Pancreas (tissue), 10 donors: ENCODE measurements around the gene ZKSCAN1. TPM values are rescaled to one million over a fixed set of nuclear protein-coding genes. Genes with fewer than 3 reads are reported as not detected.
A peak's percentile ranks its signal among the peaks of the same experiment; 100 is the strongest.

Experiments used
- ATAC-seq, 4 donors: fragments of 200-7000 bp; cut with Tn5 transposase; one replicate each; pipeline versions ENCODE4 v1.8.0 to v1.9.1; 2020; ENCODE audit warnings: mild to moderate bottlenecking in 4 of 4, moderate library complexity in 4 of 4
- DNase-seq, 6 donors: peaks; one replicate each; pipeline ENCODE4 v3.0.0-alpha.2; 2020
- FAIRE-seq: peaks from 2 replicates; lab custom pipeline; 2012; peaks lifted over from hg19 to GRCh38; lab: Jason Lieb, UNC
- H3K27ac ChIP-seq, 4 donors: fragments of 200-600 bp; sonication (generic); 1 replicate in 3 of 4; 2 replicates in 1 of 4; pipeline versions ENCODE4 v1.5.0 to v1.8.0; 2020
- H3K27me3 ChIP-seq, 4 donors: fragments of 200-600 bp; one replicate each; pipeline ENCODE4 v1.8.0; 2021
- H3K36me3 ChIP-seq, 3 donors: fragments of 200-600 bp; sonication (generic) in 1 of 3; one replicate each; pipeline versions ENCODE4 v1.5.0 to v1.8.0; 2020 to 2021
- H3K4me1 ChIP-seq, 3 donors: fragments of 200-600 bp; one replicate each; pipeline ENCODE4 v1.8.0; 2021
- H3K4me3 ChIP-seq, 4 donors: fragments of 200-600 bp; sonication (generic) in 2 of 4; one replicate each; pipeline versions ENCODE4 v1.5.0 to v1.8.0; 2020 to 2021
- H3K9me3 ChIP-seq, 4 donors: fragments of 200-600 bp; one replicate each; pipeline ENCODE4 v1.8.0; 2021
- WGBS, 2 donors: extraction: QIAGEN DNeasy Blood & Tissue Kit; methylation state at CpG; one replicate each; pipeline ENCODE4 v1.1.7; 2013; 5-methylcytosine and 5-hydroxymethylcytosine counted together
- intact Hi-C, 3 donors: fragments of 100-400 bp; cut with DNase I; formaldehyde crosslinking; loops; one replicate each; pipeline versions ENCODE4 v1.11.1 to v1.14.2; 2022
- polyA plus RNA-seq, 2 donors: library from polyadenylated mRNA; stranded (reverse); fragments of 200-250 nt; gene quantifications; one replicate each; pipeline ENCODE4 v1.2.3, GENCODE V29; 2013
- total RNA-seq, 6 donors: library from RNA; stranded (reverse); fragmentation: NEBNext Ultra II Directional in 4 of 6; extraction: Animal tissue kit (Norgen Biotek cat#: 25700) in 4 of 6; gene quantifications; one replicate each; pipeline versions ENCODE4 v1.2.1 to v1.2.4, GENCODE V29; 2021 to 2023
- TF ChIP-seq, protein P1 (sequence below), 4 donors: fragments of 200-600 bp; sonication (generic) in 3 of 4; IDR thresholded peaks; one replicate each; pipeline versions ENCODE4 v1.5.0 to v1.8.0; 2021; ENCODE audit warnings: antibody characterized with exemption in 4 of 4
- donor health status: healthy with polysubstance abuse.
- donor health status: DM: no; HTN: no; CAD: no; lungs with moderate emphysema.
- donor health status: DM: no; HTN: no; CAD: no.
- donor health status: control.
- donor health status: control.
- donor health status: Bipolar disorder and iron deficiency.
- donor health status: DM: yes; HTN: yes; CAD: no.
- donor health status: DM: no; HTN: no; CAD: no.
- donor health status: DM: no; HTN: no; CAD: no.
- donor health status: DM: yes; HTN: yes; CAD: no.

Gene ZKSCAN1
- total and polyA plus RNA-seq, 8 donors, result 24.2 to 86.0 (median 61.7) TPM

GRCh38 chr7:99994819-99995218 is 20.6 kb upstream of the ZKSCAN1 start:
- TF ChIP-seq, protein P1, sequence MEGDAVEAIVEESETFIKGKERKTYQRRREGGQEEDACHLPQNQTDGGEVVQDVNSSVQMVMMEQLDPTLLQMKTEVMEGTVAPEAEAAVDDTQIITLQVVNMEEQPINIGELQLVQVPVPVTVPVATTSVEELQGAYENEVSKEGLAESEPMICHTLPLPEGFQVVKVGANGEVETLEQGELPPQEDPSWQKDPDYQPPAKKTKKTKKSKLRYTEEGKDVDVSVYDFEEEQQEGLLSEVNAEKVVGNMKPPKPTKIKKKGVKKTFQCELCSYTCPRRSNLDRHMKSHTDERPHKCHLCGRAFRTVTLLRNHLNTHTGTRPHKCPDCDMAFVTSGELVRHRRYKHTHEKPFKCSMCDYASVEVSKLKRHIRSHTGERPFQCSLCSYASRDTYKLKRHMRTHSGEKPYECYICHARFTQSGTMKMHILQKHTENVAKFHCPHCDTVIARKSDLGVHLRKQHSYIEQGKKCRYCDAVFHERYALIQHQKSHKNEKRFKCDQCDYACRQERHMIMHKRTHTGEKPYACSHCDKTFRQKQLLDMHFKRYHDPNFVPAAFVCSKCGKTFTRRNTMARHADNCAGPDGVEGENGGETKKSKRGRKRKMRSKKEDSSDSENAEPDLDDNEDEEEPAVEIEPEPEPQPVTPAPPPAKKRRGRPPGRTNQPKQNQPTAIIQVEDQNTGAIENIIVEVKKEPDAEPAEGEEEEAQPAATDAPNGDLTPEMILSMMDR (IDR thresholded peaks at IDR 0.05), result no peak
- H3K9me3 ChIP-seq, result no peaks in the 10 kb centered on the region
- peak in 1 of 6 donors; percentile 25 for DNase-seq
- no peak overlapping the region for H3K27ac ChIP-seq
- H3K4me3 ChIP-seq, result no peak overlapping the region
- H3K36me3 ChIP-seq, result no peaks in the 10 kb centered on the region
- no peak for ATAC-seq
- peaks cover 0 to 7% (median 0%) of the 10 kb centered on the region in 3 donors for H3K4me1 ChIP-seq
- intact Hi-C loops, result loop anchor here in 2 of 3 donors (5.0 kb wide), 2 partner anchors 47 to 62 kb away; no protein-coding TSS in a partner anchor
- 58 to 65% methylated on average over 8 of the region's 8 CpGs for WGBS, 2 donors
- FAIRE-seq, result no peak
- no peaks in the 10 kb centered on the region for H3K27me3 ChIP-seq

- Histone ChIP-seq H3K27me3 (no peaks in the 10 kb centered on the region), H3K4me1 (peaks cover 7 to 21% (median 9%) of the 10 kb centered on the region in 3 donors), H3K27ac (peak overlapping the region; percentile 39 to 83 (median 78)), H3K36me3 (no peaks in the 10 kb centered on the region), H3K4me3 (peak overlapping the region in 3 of 4 donors; percentile 7 to 43 (median 22)), H3K9me3 (no peaks in the 10 kb centered on the region)
- intact Hi-C loops, result loop anchor here in 1 of 3 donors (5.0 kb wide), 1 partner anchor 45 kb away; no protein-coding TSS in a partner anchor
- TF ChIP-seq, protein P1 (IDR thresholded peaks at IDR 0.05), result no peak
- DNase-seq (peak in 1 of 6 donors; percentile 23), ATAC-seq (no peak), FAIRE-seq (no peak)
- 76 to 78% methylated on average over 15 of the region's 15 CpGs for WGBS, 2 donors
These were observed 18.4 kb upstream of the ZKSCAN1 start for GRCh38 chr7:99996755-99997544.

- H3K9me3 ChIP-seq, result no peaks in the 10 kb centered on the region
- FAIRE-seq, result no peak
- H3K4me1 ChIP-seq, result peaks cover 7 to 22% (median 9%) of the 10 kb centered on the region in 3 donors
- TF ChIP-seq, protein P1 (IDR thresholded peaks at IDR 0.05), result no peak
- peak; percentile 12 to 72 (median 62) for ATAC-seq
- H3K27ac ChIP-seq, result peak overlapping the region; percentile 39 to 83 (median 78)
- H3K27me3 ChIP-seq, result no peaks in the 10 kb centered on the region
- H3K4me3 ChIP-seq, result peak overlapping the region in 3 of 4 donors; percentile 7 to 43 (median 22)
- intact Hi-C loops, result loop anchor here in 1 of 3 donors (5.0 kb wide), 1 partner anchor 45 kb away; no protein-coding TSS in a partner anchor
- DNase-seq, result peak in 4 of 6 donors; percentile 46 to 71 (median 58)
- no peaks in the 10 kb centered on the region for H3K36me3 ChIP-seq
- WGBS, 2 donors, result 31 to 40% methylated on average over 35 of the region's 35 CpGs
These were observed 17.8 kb upstream of the ZKSCAN1 start for GRCh38 chr7:99997545-99998137.

DNA sequence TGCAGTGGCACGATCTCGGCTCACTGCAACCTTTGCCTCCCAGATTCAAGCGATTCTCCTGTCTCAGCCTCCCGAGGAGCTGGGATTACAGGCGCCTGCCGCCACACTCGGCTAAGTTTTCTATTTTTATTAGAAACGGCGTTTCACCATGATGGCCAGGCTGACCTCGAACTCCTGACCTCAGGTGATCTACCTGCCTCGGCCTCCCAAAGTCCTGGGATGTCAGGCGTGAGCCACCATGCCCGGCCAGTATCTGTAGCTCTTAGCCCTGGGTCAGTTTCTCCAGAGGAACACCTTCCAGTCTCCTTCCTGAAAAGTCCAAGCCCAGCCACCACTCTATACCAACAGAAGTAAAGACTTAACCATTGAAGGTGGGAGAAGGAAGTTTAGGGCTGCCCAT is 15.2 kb upstream of the ZKSCAN1 start:
- 58 to 59% methylated on average over 13 of the region's 13 CpGs for whole genome bisulfite sequencing, 2 donors
- peak in 2 of 6 donors; percentile 3 to 36 for DNase-seq

More for the DNA sequence above, 15.2 kb upstream of the ZKSCAN1 start:
- H3K9me3 ChIP-seq, result no peaks in the 10 kb centered on the region
- TF ChIP-seq, protein P1 (IDR thresholded peaks at IDR 0.05), result no peak
- H3K36me3 ChIP-seq, result no peaks in the 10 kb centered on the region
- no peak overlapping the region for H3K4me3 ChIP-seq
- intact Hi-C loops, result no loop called here
- FAIRE-seq, result no peak
- peaks cover 28 to 35% (median 30%) of the 10 kb centered on the region in 3 donors for H3K4me1 ChIP-seq
- no peaks in the 10 kb centered on the region for H3K27me3 ChIP-seq
- ATAC-seq, result no peak
- H3K27ac ChIP-seq, result peak overlapping the region; percentile 55 to 91 (median 69)
